H1 (cell line): ENCODE data around the gene HMGB4. TPM values are rescaled to one million over a fixed set of nuclear protein-coding genes. Genes with fewer than 3 reads are reported as not detected.
A peak's percentile ranks its signal among the peaks of the same experiment; 100 is the strongest.

ENCODE experiments used
- CTCF ChIA-PET: fragments of 300-600 bp; sonication (Branson Sonifier 250); formaldehyde crosslinking; loops from one replicate; lab custom pipeline; 2021; ENCODE audit not compliant: partially characterized antibody; lab: Charles Lee
- POLR2A ChIA-PET: fragments of 300-600 bp; sonication (Branson Sonifier 250); formaldehyde crosslinking; loops from one replicate; lab custom pipeline; 2021; ENCODE audit warnings: inconsistent platforms; ENCODE audit not compliant: partially characterized antibody; lab: Charles Lee
- DNase-seq, 2 experiments: peaks; one replicate each; pipeline versions ENCODE4 v3.0.0 to v3.0.0-alpha.2; 2010 to 2022; ENCODE audit warnings: low spot score in 2 of 2, low read depth in 1 of 2, mixed read lengths in 1 of 2
- FAIRE-seq: peaks from 2 replicates; lab custom pipeline; 2011; peaks lifted over from hg19 to GRCh38; lab: Jason Lieb, UNC
- H2AFZ ChIP-seq: 2 replicates; pipeline ENCODE4 v1.8.1; 2012; ENCODE audit warnings: low read length, inconsistent platforms
- H2AK5ac ChIP-seq: 2 replicates; pipeline ENCODE4 v1.6.1; 2013; ENCODE audit warnings: low read depth, low read length
- H2BK120ac ChIP-seq: replicated peaks from 2 replicates; pipeline ENCODE3; 2013; ENCODE audit warnings: low read depth, low read length, inconsistent platforms
- H2BK12ac ChIP-seq: 2 replicates; pipeline ENCODE4 v1.6.1; 2013; ENCODE audit warnings: low read depth, low read length
- H2BK15ac ChIP-seq: 2 replicates; pipeline ENCODE4 v1.6.1; 2013; ENCODE audit warnings: low read length
- H2BK20ac ChIP-seq: 2 replicates; pipeline ENCODE4 v1.6.1; 2013; ENCODE audit warnings: low read length
- H2BK5ac ChIP-seq: 2 replicates; pipeline ENCODE4 v1.6.1; 2013; ENCODE audit warnings: low read depth, low read length
- H3K14ac ChIP-seq: 2 replicates; pipeline ENCODE4 v1.6.1; 2013; ENCODE audit warnings: inconsistent platforms; ENCODE audit not compliant: insufficient read length
- H3K18ac ChIP-seq: 2 replicates; pipeline ENCODE4 v1.6.1; 2013; ENCODE audit warnings: low read length; ENCODE audit errors: extremely low read depth
- H3K23ac ChIP-seq: 2 replicates; pipeline ENCODE4 v1.6.1; 2013; ENCODE audit warnings: inconsistent platforms; ENCODE audit not compliant: insufficient read length
- H3K23me2 ChIP-seq: 2 replicates; pipeline ENCODE4 v1.6.1; 2013; ENCODE audit warnings: low read depth, low read length
- H3K27ac ChIP-seq: 2 replicates; pipeline ENCODE4 v1.6.1; 2011; ENCODE audit warnings: low read depth, low read length, inconsistent platforms
- H3K27me3 ChIP-seq, 4 experiments: replicated peaks in 1 of 4; 1 replicate in 1 of 4; 2 replicates in 3 of 4; pipeline versions ENCODE4 v1.6.1 to v1.8.1; 2011 to 2013; ENCODE audit warnings: low read length in 3 of 4, mild to moderate bottlenecking in 3 of 4, inconsistent platforms in 2 of 4, mixed read lengths in 2 of 4, moderate library complexity in 1 of 4; ENCODE audit not compliant: control insufficient read depth in 3 of 4, insufficient read depth in 3 of 4; ENCODE audit errors: extremely low read depth in 1 of 4
- H3K36me3 ChIP-seq, 4 experiments: 2 replicates each; pipeline versions ENCODE4 v1.6.1 to v1.8.1; 2011 to 2013; ENCODE audit warnings: mild to moderate bottlenecking in 4 of 4, low read length in 3 of 4, moderate library complexity in 2 of 4, control low read depth in 1 of 4, inconsistent platforms in 1 of 4; ENCODE audit not compliant: insufficient read depth in 4 of 4, control insufficient read depth in 2 of 4
- H3K4ac ChIP-seq: replicated peaks from 2 replicates; pipeline ENCODE3; 2013; ENCODE audit warnings: low read length, low read depth, mixed read lengths, inconsistent platforms; ENCODE audit not compliant: insufficient read length
- H3K4me1 ChIP-seq, 4 experiments: replicated peaks in 1 of 4; 1 replicate in 1 of 4; 2 replicates in 3 of 4; pipeline versions ENCODE4 v1.6.1 to v1.8.1; 2011 to 2013; ENCODE audit warnings: low read length in 3 of 4, inconsistent platforms in 2 of 4, mixed read lengths in 1 of 4; ENCODE audit not compliant: insufficient read depth in 4 of 4, control insufficient read depth in 3 of 4
- H3K4me2 ChIP-seq, 2 experiments: 2 replicates each; pipeline versions ENCODE4 v1.6.1 to v1.8.1; 2011 to 2013; ENCODE audit warnings: low read depth in 2 of 2, low read length in 2 of 2, control low read depth in 1 of 2, inconsistent platforms in 1 of 2, mild to moderate bottlenecking in 1 of 2; ENCODE audit not compliant: insufficient read depth in 1 of 2
- H3K4me3 ChIP-seq, 4 experiments: fragments of 200-600, 300-600 bp in 1 of 4; sonication (generic), shearing (Covaris generic), sonication (Bioruptor Twin) in 1 of 4; 2 replicates each; pipeline versions ENCODE4 v1.5.1 to v1.8.1; 2011 to 2016; ENCODE audit warnings: low read length in 4 of 4, low read depth in 3 of 4, control low read depth in 2 of 4, inconsistent platforms in 2 of 4, mild to moderate bottlenecking in 2 of 4, mixed read lengths in 1 of 4, moderate library complexity in 1 of 4; ENCODE audit not compliant: insufficient read depth in 2 of 4; ENCODE audit errors: extremely low read depth in 1 of 4
- H3K56ac ChIP-seq: replicated peaks from 2 replicates; pipeline ENCODE3; 2013; ENCODE audit warnings: low read depth, mild to moderate bottlenecking, mixed read lengths, low read length, inconsistent platforms; ENCODE audit not compliant: insufficient read length
- H3K79me1 ChIP-seq: 2 replicates; pipeline ENCODE4 v1.6.1; 2013; ENCODE audit warnings: low read depth, low read length, control low read depth
- H3K79me2 ChIP-seq, 2 experiments: 2 replicates each; pipeline versions ENCODE4 v1.6.1 to v1.8.1; 2012 to 2013; ENCODE audit warnings: low read length in 2 of 2, mild to moderate bottlenecking in 2 of 2, inconsistent platforms in 1 of 2; ENCODE audit not compliant: insufficient read depth in 2 of 2, control insufficient read depth in 1 of 2
- H3K9ac ChIP-seq, 4 experiments: replicated peaks in 1 of 4; 1 replicate in 1 of 4; 2 replicates in 3 of 4; pipeline versions ENCODE4 v1.6.1 to v1.8.1; 2011 to 2013; ENCODE audit warnings: low read depth in 3 of 4, low read length in 3 of 4, control low read depth in 2 of 4, mild to moderate bottlenecking in 2 of 4, moderate library complexity in 2 of 4, inconsistent platforms in 1 of 4; ENCODE audit errors: extremely low read depth in 1 of 4
- H3K9me3 ChIP-seq, 2 experiments: 2 replicates each; pipeline versions ENCODE4 v1.6.1 to v1.8.1; 2012 to 2013; ENCODE audit warnings: mild to moderate bottlenecking in 2 of 2, moderate library complexity in 2 of 2, control low read depth in 1 of 2, inconsistent platforms in 1 of 2, low read depth in 1 of 2, low read length in 1 of 2, mixed read lengths in 1 of 2; ENCODE audit not compliant: insufficient read depth in 2 of 2
- H4K20me1 ChIP-seq, 2 experiments: replicated peaks in 1 of 2; 2 replicates each; pipeline versions ENCODE3 to v1.8.1; 2011 to 2013; ENCODE audit warnings: inconsistent platforms in 2 of 2, low read length in 2 of 2, mild to moderate bottlenecking in 1 of 2; ENCODE audit not compliant: insufficient read depth in 2 of 2, control insufficient read depth in 1 of 2
- H4K5ac ChIP-seq: 2 replicates; pipeline ENCODE4 v1.6.1; 2013; ENCODE audit warnings: low read length, low read depth, mixed read lengths, inconsistent platforms; ENCODE audit not compliant: insufficient read length
- H4K8ac ChIP-seq: 2 replicates; pipeline ENCODE4 v1.8.0; 2013; ENCODE audit warnings: mild to moderate bottlenecking, moderate library complexity, low read length, inconsistent platforms; ENCODE audit not compliant: insufficient read depth; ENCODE audit errors: extremely low read depth
- H4K91ac ChIP-seq: replicated peaks from 2 replicates; pipeline ENCODE3; 2013; ENCODE audit warnings: low read length, mixed read lengths, inconsistent platforms; ENCODE audit not compliant: insufficient read length
- CREB1 ChIP-seq: IDR thresholded peaks from 2 replicates; pipeline ENCODE4 v1.6.1; 2012; ENCODE audit warnings: inconsistent platforms
- EZH2 ChIP-seq: fragments of 200-600 bp; sonication (generic); IDR thresholded peaks from 2 replicates; pipeline ENCODE4 v1.7.1; 2012; ENCODE audit warnings: low read depth, mild to moderate bottlenecking, moderate library complexity, low read length, inconsistent platforms; ENCODE audit not compliant: severe bottlenecking
- TEAD4 ChIP-seq: IDR thresholded peaks from 2 replicates; pipeline ENCODE4 v1.6.1; 2012; ENCODE audit warnings: low read depth, low read length, inconsistent platforms, mixed read lengths
- WGBS, 2 experiments: shearing (Covaris generic) in 1 of 2; methylation state at CpG; one replicate each; pipeline versions ENCODE4 v1.1.6 to v1.1.7; 2013 to 2015; ENCODE audit warnings: low lambda C conversion rate in 2 of 2, mixed read lengths in 2 of 2, inconsistent platforms in 1 of 2, low coverage in 1 of 2, missing lambda C conversion rate in 1 of 2; ENCODE audit not compliant: insufficient replicate concordance in 2 of 2, insufficient coverage in 1 of 2, insufficient read length in 1 of 2; ENCODE audit errors: extremely low coverage in 1 of 2, missing lambda C conversion rate in 1 of 2; 5-methylcytosine and 5-hydroxymethylcytosine counted together
- polyA plus RNA-seq, 7 experiments: library from polyadenylated mRNA; depleted of rRNA in 3 of 7; stranded (reverse) in 5 of 7; unstranded in 2 of 7; fragments of >200 nt in 5 of 7; fragments of 200-250 nt in 2 of 7; gene quantifications; 1 replicate in 5 of 7; 2 replicates in 1 of 7; 4 replicates in 1 of 7; pipeline versions ENCODE4 v1.2.1 to v1.2.3, GENCODE V29; 2011 to 2013; ENCODE audit warnings: missing spikeins in 2 of 7, mixed read lengths in 2 of 7
- total RNA-seq: library from RNA; stranded (reverse); fragmentation: NEBNext Ultra II Directional; extraction: Animal tissue kit (Norgen Biotek cat#: 25700); gene quantifications from 2 replicates; pipeline ENCODE4 v1.2.1, GENCODE V29; 2021

Gene HMGB4
- total and polyA plus RNA-seq, 2 of the 8 experiments (the other 6 are each of a cell fraction or from before 2014, with no cell fraction given), result not detected

- Histone ChIP-seq H3K14ac (no peak overlapping the region), H2BK12ac (no peak overlapping the region), H2BK15ac (no peak overlapping the region), H3K36me3 (no peaks in the 10 kb centered on the region), H4K20me1 (no peaks in the 10 kb centered on the region), H3K79me1 (no peaks in the 10 kb centered on the region; the same call in 1 of the 2 replicates), H3K9ac (no peak overlapping the region), H3K4me1 (peaks cover 0 to 7% (median 4%) of the 10 kb centered on the region in 4 experiments; a peak in 3 of 7 replicates), H2BK120ac (no peak overlapping the region), H2AK5ac (no peak overlapping the region), H3K4me3 (no peak overlapping the region), H3K4me2 (peak overlapping the region in 1 of 2 experiments; percentile 45; a peak in 1 of 4 replicates), H3K56ac (no peak overlapping the region), H3K27me3 (no peaks in the 10 kb centered on the region), H3K18ac (no peak overlapping the region), H4K91ac (no peak overlapping the region)
- POLR2A ChIA-PET, result interaction anchor here (1.4 kb wide), 1 partner anchor 13 kb away, joined by 3 read pairs; no protein-coding TSS in a partner anchor
- DNase-seq, result peak in 1 of 2 experiments; percentile 51
- TF ChIP-seq EZH2 (no peak), TEAD4 (0 out of 2 replicates have a peak, but pooled peaks have one; percentile 22), CREB1 (no peak)
- TF ChIP-seq, all 59 proteins: peak for 1
- H3K23ac ChIP-seq, result no peak overlapping the region
- no peaks in the 10 kb centered on the region; the same call in 1 of the 2 replicates for H3K23me2 ChIP-seq
- H3K27ac ChIP-seq, result no peak overlapping the region
- FAIRE-seq, result no peak
- H4K8ac ChIP-seq, result no peak overlapping the region
- CTCF ChIA-PET, result interaction anchor here (0.6 to 2.7 kb wide), 6 partner anchors 9 to 407 kb away, joined by 3 to 9 read pairs (median 4); no protein-coding TSS in a partner anchor
- H2BK5ac ChIP-seq, result no peak overlapping the region
- no peaks in the 10 kb centered on the region for H3K9me3 ChIP-seq
- H3K4ac ChIP-seq, result no peak overlapping the region
- no peak overlapping the region for H4K5ac ChIP-seq
- H2AFZ ChIP-seq, result no peak overlapping the region
- no peaks in the 10 kb centered on the region; a peak in 1 of 4 replicates for H3K79me2 ChIP-seq
- 35% methylated on average over 5 of the region's 5 CpGs; no CpG with 5 or more reads in 1 of the 2 experiments for WGBS, 2 experiments
- no peak overlapping the region for H2BK20ac ChIP-seq
Observed at GRCh38 chr1:33886496-33886895, 22.6 kb downstream of the HMGB4 start.
